HPDE6-E6E7 (cell line): ENCODE results near the gene SLC22A6.

Source experiments
- DNase-seq: peaks from one replicate; pipeline ENCODE4 v3.0.0; 2011; ENCODE audit warnings: missing footprints; ENCODE audit errors: extremely low spot score

The SLC22A6 gene, protein sequence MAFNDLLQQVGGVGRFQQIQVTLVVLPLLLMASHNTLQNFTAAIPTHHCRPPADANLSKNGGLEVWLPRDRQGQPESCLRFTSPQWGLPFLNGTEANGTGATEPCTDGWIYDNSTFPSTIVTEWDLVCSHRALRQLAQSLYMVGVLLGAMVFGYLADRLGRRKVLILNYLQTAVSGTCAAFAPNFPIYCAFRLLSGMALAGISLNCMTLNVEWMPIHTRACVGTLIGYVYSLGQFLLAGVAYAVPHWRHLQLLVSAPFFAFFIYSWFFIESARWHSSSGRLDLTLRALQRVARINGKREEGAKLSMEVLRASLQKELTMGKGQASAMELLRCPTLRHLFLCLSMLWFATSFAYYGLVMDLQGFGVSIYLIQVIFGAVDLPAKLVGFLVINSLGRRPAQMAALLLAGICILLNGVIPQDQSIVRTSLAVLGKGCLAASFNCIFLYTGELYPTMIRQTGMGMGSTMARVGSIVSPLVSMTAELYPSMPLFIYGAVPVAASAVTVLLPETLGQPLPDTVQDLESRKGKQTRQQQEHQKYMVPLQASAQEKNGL

DNA sequence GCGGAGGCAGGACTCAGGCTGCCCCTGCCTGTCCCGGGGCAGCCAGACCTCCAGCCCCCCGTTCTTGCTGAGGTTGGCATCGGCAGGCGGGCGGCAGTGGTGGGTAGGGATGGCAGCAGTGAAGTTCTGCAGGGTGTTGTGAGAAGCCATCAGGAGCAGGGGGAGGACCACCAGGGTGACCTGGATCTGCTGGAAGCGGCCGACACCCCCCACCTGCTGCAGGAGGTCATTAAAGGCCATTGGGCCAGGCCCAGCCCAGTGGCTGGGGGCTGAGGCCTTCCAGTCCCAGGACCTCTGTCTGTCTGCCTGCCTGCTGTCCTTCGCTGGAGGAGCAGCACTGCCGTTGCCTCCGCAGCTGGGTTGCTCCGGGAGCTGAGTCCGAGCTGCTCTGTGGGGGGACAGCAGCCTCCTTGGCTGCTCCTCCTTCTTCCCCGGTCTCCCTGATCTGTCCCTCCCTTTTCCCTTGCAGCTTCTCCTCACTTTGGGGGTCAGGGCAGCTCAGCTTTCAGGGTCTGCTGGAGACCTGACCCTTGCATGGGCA lies at the start of gene SLC22A6:
Gene SLC22A6 (minus strand): TSS at position 517 of the 541 bp plus-strand sequence. CDS start 277 bp downstream, at position 240.
- DNase-seq = no peak

DNA sequence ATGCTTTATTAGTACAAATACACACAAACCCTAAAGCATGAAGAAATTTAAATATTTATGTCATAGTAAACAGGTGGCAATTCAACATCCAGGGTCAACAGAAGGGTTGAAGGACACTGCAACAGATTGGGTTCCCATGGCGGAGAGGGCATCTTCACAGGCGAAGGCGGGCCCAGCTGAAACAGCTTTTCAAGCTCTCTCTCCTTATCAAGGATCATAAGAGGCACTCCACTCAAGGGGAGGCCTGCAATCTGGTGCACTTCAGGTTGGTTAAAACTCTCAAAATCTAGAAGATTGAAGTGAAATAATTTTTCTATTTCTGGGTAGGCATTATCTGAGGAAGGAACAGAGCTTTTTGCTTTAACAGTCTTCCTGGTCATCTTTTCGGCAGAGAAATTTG lies 47.7 kb upstream of the SLC22A6 start:
- no peak for DNase-seq

DNA sequence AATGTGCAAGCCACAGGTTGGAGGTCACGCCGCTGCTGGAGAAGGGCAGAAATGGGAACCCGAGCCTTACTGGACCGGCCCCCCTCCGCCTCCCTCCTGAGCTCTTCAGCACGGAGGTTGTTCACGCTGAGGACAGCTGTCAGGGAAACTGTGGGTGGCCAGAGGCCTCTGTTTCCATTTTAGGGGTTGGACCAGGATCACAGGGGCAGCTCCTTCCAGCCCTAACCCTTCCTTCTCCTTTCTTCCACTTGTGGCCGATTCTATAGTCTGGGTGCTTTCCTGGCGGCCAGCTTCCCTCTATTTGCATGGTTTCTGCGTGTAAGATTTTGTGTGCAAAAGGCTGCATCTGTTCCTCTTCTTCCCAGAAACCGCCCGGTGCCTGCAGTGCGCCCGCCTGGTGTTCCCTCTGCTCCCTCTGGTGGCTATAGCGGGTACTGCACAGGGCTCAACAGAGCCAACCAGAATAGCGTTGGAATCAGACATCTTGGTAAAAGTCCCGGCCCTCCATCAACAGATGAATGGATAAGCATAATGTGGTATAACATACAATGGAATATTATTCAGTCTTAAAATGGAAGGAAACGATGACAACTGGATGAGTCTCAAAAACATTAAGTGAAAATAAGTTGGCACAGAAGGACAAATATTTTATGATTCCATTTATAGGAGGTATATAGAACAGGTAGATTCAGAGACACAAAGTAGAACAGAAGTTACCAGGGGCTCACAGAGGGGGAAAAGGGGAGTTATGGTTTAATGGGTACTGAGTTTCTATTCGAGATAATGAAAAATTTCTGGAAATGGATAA lies 39.3 kb upstream of the SLC22A6 start:
- DNase-seq = peak; percentile 67

DNA sequence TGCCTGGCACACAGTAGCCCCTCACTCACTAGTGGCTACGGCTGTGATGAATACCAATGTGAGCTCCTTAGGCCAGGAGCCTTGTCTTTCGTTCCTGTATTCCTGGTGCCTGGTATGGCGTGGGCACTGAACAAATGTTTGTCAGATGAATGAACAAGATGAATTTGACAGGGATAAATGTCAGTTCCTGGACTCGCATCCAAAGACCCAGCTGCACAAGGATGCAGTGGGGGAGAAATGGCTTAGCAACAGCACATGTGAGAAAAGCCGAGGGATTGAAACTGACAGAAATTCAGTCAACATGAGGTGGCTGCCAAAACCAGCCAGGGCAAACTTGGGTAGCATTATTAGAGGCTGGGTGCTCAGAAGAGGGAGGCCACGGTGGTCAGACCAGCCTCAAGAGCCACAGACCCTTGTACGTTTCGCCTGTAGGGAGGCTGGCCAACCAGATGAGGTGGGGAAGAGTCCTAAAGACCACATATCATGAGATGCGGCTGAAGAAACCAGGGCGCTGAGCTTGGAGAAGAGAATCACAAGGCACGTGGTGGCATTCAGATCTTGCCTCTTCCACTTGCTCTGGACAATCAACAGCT lies 38.6 kb upstream of the SLC22A6 start:
- no peak for DNase-seq

DNA sequence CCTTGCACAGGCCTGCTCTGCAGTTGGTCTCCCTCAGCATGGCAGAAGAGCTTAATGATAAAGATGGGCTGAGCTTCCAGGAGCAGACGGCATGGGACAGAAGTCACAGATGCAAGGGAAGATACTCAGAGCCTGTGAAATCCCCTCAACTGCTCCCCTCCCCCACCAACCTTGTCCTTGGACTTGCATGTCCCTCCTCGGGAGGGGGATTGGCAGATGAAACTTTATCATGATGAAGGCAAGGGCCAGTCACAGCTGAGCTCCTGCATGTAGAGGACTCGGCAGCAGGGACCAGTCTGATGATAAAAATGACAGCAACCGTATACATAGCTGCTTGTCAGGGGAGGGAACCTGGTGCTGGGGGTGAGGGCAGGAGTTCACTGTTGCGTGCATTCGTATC lies 37.7 kb upstream of the SLC22A6 start:
- DNase-seq = no peak

DNA sequence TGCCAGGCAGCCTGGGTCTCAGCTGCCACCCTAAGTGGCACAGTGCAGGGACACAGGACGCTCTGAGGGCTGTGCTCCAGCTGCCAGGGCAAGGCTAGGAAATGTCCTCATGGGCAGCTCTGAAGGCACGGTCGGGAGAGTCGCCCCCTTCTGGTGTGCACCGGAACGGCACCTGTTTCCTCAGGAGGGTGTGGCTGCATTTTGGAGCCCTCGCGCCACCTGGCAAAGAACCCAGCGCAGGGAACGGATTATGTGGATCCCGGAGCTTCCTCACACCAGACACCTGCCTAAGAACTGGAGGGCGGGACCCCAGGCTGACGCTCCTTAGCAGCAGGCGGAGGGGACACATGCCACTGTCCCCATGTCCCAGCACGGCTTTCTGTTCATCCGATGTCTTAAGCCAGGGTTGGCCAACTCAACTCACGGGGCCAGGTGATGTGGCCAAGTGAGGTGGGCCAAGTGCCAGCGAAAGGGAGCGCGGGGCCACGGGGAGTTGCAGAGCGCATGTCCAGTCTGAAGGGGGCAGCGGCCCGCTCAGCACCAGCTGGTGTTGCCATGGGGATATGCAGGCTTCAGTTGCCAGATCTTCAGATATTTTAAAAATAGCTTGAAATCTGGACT lies 36.0 kb upstream of the SLC22A6 start:
- DNase-seq = no peak

DNA sequence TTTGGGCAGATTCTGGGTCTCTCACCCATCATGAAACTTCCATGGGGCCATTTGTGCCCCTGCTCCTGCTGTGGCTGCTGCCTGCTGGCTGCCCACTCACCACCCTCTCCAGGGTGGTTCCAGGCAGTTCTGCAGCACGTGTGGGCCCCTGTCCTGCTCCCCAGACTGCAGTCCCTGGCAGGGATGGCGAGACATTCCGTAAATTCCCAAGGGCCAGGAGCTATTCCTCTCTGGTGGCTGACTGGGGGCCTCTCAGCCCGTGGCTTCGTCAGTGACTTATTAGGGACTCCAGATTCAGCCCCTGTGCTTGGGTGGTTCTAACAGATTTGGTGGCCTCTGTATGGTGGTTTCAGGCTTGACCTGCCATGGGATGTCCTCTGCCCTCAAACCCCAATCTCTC lies 34.7 kb upstream of the SLC22A6 start:
- DNase-seq = no peak

DNA sequence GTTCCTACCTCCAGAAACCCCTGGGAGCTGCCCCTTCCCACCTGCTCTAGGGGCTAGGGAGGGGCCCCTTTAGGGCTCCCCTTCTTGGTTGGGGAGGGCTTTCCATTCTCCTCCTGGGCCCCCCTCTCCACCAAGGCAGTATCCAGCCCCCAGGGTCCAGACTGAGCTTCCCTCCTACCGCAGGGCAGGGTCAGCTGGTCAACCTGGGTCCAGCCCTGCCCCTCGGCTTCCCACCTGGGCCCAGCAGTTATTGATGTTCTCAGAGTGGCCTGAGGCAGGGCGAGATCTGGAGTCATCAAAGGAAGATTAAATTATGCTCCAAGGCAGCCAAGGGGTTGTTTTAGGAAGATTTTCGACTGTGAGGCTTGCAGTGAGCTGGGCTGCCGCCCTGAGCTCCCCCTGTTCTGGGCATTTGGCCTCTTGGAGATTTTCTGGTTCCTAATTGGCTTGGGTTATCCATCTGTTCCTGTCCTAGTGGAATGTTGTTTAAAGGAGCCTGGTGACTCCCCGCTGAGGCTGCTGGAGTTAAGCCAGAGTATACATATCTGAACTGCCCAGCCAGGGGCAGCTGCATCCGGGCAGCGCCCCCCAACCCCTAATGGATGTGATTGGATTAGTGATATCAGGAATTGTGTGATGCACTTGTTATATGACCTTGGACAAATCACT lies 32.7 kb upstream of the SLC22A6 start:
- DNase-seq = no peak

DNA sequence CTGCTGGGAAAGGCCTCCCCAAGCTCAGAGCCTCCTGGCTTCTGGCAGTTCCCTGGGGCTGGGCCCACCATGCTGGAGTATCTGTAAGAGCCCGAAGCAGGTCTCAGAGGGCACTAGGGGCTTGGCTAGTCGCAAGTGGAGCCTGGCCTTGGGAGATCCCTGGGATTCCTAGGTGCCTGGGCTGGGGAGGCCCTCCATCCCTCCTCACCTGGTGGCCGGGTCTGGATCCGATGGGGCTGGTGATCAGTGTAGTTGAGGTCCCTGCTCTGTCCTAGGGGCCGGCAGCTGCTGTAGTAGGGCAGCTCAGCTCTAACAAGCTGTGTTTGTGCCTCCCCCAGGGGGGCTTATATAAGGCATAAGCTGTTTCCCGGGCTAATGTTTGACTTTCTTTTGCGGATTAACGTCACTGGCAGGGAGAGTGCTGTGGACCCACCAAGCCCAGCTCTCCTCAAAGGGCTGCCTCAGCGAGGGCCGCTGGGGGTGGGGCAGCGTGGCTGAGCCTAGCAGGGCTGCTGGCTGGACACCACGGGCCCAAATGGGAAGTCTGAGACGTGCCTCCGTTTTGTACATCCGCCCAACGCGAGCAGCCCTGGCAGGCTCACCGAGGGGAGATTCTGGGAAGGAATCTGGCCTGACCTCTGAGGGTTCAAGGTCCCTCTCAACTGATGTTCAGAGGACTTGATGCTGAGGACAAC lies 30.9 kb upstream of the SLC22A6 start, which contains the start of gene SLC22A8:
Gene SLC22A8 (minus strand): TSS at position 321 of the 695 bp plus-strand sequence. CDS start 883 bp downstream, outside the sequence.
- DNase-seq = no peak

DNA sequence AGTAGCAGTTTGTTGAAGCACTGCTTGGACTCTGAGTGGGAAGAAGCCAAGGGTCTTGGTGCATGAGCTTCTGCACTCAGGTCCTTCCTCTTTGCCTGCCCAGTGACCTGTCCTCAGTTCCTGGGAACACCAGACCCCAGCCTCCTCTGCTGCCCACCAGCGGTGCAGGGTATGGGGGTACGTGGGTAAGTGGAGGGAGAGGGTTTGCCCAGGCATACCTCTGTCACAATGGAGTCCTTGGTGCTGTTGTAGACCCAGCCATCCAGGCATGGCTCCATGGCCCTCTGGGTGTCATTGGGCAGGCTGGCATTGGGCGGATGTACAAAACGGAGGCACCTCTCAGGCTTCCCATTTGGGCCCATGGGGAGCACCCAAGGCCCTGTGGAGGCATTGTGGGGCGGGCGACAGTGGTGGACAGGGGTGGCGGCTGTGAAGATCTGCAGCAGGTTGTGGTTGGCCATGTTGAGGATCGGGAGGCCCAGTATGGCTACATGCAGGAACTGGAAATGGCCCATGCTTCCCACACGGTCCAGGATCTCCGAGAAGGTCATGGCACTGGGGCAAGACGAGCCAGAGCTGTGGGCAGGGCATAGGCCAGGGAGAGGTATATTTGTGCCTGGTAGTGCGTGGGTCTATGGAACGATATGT lies 29.8 kb upstream of the SLC22A6 start:
- DNase-seq = no peak

DNA sequence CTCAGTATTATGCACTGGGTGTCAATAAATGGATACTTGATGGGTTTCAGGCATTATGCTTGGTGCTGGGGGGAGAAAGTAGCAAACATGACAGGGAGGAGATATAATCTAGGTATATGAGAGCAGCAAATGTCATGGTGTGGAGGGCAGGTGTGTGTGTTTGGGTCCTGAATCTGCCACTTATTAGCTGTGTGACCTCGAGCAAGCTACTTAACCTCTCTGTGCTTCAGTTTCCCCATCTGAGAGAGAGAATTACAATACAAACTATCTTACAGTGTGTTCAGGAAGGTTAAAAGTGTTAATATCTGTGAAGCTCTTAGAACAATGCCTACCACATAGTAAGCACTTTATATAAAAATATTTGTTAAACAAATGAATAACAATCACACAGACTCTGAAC lies 28.1 kb upstream of the SLC22A6 start:
- no peak for DNase-seq

DNA sequence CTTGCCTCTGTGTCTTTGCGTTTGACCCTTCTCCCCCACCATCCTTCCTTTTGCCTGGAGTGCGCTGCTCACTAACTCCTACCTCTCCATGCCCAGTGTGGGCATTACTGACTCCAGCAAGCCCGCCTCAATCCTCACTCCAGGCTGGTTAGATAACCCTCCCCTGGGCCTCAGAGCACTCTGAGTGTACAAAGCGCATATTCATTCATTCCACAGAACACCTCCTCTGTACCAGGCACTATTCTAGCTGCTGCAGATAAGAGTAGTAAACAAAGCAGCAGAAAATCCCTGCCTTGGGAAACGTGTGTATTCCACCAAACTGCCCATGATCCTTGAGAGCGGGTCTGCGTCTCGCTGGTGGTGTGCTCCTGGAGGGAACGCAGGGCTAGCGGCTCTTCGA lies 27.7 kb upstream of the SLC22A6 start:
- DNase-seq = no peak

DNA sequence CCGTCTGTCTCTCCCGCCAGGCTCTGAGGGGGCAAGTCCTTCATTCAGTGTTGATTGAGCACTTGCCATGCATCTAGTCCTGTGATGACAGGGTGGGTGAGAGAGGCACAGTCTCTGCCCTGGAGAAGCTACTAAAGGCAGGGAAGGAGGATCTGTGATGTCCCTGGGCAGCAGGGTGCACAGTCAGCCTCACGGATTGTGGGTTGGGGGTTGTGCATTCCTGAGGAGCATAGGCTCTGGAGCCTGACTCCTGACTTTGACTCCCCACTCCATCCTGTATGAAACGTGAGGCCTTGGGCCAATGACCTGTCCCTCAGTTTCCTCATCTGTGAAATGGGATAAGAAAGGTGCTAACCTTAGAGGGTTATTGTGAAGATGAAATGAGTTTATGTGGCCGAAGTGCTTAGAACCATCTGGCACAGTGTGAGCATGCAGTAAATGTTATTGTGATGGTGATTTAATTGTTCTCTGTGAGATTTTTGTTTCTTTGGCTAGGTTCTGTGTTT lies 26.2 kb upstream of the SLC22A6 start:
- DNase-seq = no peak

DNA sequence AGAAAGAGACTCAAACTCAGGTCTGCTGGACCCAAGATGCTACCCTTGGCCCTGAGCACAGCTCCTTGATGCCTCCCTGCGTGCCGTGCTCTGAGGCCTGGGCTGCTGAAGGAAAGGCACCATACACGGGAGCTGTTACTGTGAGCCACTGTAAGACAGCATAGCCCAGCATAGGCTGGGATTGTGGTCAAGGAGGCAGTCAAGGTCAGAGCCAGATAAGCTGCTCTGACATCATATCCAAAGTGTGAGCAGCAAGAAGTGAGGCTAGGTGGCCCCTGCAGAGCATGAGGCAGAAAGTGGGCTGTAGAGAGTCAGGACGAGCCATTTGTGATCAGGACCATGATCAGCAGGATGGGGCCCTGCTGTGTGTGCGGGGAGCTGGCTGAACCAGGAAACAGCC lies 23.2 kb upstream of the SLC22A6 start:
- no peak for DNase-seq

DNA sequence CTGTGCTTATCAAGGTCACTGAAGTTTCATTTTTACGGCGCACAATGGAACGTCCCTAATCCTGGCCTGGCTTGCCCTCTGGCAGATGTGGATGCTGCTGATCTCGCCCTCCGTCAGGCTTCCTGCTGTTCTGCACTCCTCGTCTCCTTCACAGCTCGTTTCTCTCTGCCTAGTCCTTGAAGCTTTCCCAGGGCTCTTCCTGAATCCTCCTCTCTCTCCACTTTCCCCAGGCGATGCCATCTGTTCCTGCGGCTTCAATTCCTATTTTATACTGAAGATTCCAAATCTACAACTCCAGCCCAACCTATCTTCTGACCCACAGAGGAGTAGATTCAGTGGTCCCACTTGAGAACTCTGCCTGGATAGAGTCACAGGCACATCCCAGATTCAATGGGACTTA lies 16.7 kb upstream of the SLC22A6 start:
- no peak for DNase-seq

DNA sequence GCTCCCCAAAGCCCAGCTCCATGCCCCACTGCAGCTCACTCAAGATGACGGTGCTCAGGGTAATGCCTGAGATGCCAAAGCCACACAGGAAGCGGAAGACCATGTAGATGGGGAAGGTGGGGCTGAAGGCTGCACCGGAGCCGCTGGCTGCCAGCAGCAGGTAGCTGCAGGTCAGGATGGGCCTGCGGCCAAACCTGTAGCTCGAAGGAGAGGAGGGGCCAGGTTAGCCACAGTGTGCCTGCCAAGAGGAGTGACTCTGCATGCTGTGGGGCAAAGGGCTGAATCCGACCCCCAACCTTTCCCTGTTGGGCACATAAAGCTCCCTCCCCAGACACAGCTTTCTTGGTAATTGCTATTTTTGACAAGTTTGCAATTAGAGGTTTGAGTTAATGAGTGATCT lies 14.9 kb upstream of the SLC22A6 start:
- no peak for DNase-seq

DNA sequence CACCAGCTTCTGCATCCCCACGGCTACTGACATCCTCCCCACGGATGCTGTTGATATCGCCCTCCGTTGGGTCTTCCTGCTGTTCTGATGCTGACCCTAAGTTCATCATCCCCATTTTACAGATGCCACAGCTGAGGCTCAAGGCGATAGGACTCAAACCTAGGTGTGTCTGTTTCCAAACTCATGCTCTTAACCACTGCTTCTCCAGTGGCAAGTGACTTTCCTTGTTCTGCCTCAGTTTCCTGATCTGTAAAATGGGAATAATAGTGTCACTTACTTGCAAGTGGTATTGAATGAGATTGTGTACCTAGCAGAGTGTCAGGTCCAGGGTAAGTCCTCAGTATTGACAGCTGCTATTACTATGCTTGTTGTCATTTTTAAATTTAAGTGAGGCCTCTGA lies 14.4 kb upstream of the SLC22A6 start:
- DNase-seq = no peak

DNA sequence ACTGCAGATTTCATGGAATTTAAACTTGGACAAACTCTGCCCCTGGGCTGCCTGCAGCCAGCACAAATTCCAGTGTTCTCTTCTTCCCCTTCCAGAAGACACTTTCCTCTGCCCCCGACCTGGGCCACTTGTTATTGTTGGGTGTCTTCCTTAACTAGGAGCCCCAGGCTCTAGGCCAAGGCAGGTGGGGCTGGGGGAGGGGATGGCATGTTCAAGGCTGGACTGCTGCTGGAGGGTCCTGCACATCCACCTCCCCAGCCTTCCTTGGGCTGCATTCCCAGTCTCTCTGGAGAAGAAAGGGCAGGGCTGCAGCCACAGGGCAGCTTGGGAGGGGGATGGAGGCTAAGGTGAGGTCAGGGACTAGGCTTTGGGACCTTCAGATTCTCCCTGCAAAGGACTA lies 11.5 kb upstream of the SLC22A6 start:
- DNase-seq = no peak

DNA sequence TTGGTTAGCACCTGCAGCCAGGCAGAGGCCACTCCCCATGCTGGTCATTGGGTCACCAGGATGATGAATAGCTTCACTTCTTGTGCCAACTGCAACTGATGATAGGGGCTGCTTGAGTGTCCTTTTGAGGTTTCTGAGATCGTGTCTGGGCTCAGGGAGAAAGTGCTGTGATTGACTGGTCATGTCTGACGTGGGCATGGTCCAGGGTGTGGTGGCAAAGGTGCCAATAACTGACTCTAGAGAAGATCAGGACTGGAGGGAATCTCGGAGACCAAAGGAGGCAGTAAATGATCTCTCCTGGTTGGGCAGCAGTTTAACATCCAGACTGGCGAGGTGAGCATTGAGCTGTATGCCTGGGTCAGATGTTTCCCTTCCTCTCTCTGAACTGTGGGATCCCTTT lies 10.0 kb upstream of the SLC22A6 start:
- DNase-seq = no peak

DNA sequence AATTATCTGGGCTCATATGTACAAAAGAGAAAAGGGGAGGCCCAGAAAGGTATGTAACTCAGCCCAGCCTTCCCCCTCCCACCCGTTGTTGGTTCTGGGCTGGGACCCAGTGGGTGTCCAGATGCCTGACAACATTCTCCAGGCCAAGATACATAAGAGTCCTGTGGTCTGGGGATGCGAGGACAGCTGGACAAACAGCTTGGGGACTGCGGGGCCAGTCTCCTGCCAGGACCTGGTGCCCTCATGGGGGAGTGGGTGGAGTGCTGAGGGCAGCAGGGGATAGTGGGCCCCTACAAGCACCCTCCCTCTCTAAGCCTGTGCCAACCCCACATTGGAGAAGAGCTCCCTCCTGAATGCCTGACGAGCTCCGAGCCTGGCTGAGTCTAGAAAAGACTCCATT lies 3.5 kb upstream of the SLC22A6 start:
- DNase-seq = no peak
